Liver (tissue), 9 donors: ENCODE measurements around the gene RELL1. TPM values are rescaled to one million over a fixed set of nuclear protein-coding genes. Genes with fewer than 3 reads are reported as not detected.

Experiments
- DNase-seq: peaks from one replicate; pipeline ENCODE4 v3.0.0-alpha.2; 2017; ENCODE audit warnings: low spot score
- H3K27ac ChIP-seq, 2 donors: one replicate each; pipeline ENCODE4 v1.7.0; 2013; ENCODE audit warnings: inconsistent platforms in 2 of 2, low read length in 2 of 2, control low read depth in 1 of 2, low read depth in 1 of 2, mild to moderate bottlenecking in 1 of 2
- H3K27me3 ChIP-seq, 4 donors: one replicate each; pipeline versions ENCODE4 v1.6.1 to v1.7.0; 2013; ENCODE audit warnings: low read length in 3 of 4, inconsistent platforms in 1 of 4, mild to moderate bottlenecking in 1 of 4, moderate library complexity in 1 of 4; ENCODE audit not compliant: control insufficient read depth in 4 of 4, insufficient read depth in 4 of 4
- H3K36me3 ChIP-seq, 4 donors: one replicate each; pipeline versions ENCODE4 v1.6.1 to v1.7.0; 2013; ENCODE audit warnings: low read length in 3 of 4, mild to moderate bottlenecking in 3 of 4, low read depth in 1 of 4, moderate library complexity in 1 of 4; ENCODE audit not compliant: control insufficient read depth in 4 of 4, insufficient read depth in 3 of 4
- H3K4me1 ChIP-seq, 4 donors: one replicate each; pipeline versions ENCODE4 v1.6.1 to v1.7.0; 2013; ENCODE audit warnings: low read length in 3 of 4, mild to moderate bottlenecking in 3 of 4, moderate library complexity in 1 of 4; ENCODE audit not compliant: control insufficient read depth in 4 of 4, insufficient read depth in 4 of 4
- H3K4me3 ChIP-seq, 3 donors: one replicate each; pipeline versions ENCODE4 v1.6.1 to v1.7.0; 2013; ENCODE audit warnings: low read length in 3 of 3, control low read depth in 1 of 3, low read depth in 1 of 3, mild to moderate bottlenecking in 1 of 3
- H3K9ac ChIP-seq, 2 donors: one replicate each; pipeline ENCODE4 v1.7.0; 2013; ENCODE audit warnings: low read length in 2 of 2, mild to moderate bottlenecking in 2 of 2, moderate library complexity in 2 of 2, control low read depth in 1 of 2, low read depth in 1 of 2
- H3K9me3 ChIP-seq, 4 donors: one replicate each; pipeline versions ENCODE4 v1.6.1 to v1.7.0; 2013; ENCODE audit warnings: low read length in 3 of 4; ENCODE audit not compliant: control insufficient read depth in 4 of 4
- ATF3 ChIP-seq: IDR thresholded peaks from 2 replicates; pipeline ENCODE4 v1.6.1; 2016; ENCODE audit warnings: antibody characterized with exemption
- CTCF ChIP-seq: fragments of 150-350 bp; IDR thresholded peaks from 2 replicates; pipeline ENCODE4 v1.5.1; 2017; ENCODE audit warnings: improper control_type of control experiment, low read depth, low read length; ENCODE audit not compliant: missing input control
- EGR1 ChIP-seq, 2 donors: IDR thresholded peaks; 2 replicates each; pipeline ENCODE4 v1.6.1; 2016 to 2018; ENCODE audit warnings: antibody characterized with exemption in 2 of 2, low read depth in 2 of 2
- FOXA1 ChIP-seq: IDR thresholded peaks from 2 replicates; pipeline ENCODE4 v1.6.1; 2016; ENCODE audit warnings: antibody characterized with exemption
- FOXA2 ChIP-seq: IDR thresholded peaks from 2 replicates; pipeline ENCODE4 v1.6.1; 2016; ENCODE audit warnings: antibody characterized with exemption
- GABPA ChIP-seq, 2 donors: IDR thresholded peaks in 1 of 2; conservative IDR thresholded peaks in 1 of 2; 2 replicates each; pipeline ENCODE4 v1.6.1; 2016; ENCODE audit warnings: antibody characterized with exemption in 2 of 2, mild to moderate bottlenecking in 1 of 2, moderate library complexity in 1 of 2
- HNF4A ChIP-seq, 2 donors: conservative IDR thresholded peaks; 2 replicates each; pipeline ENCODE4 v1.6.1; 2016; ENCODE audit warnings: antibody characterized with exemption in 2 of 2, mild to moderate bottlenecking in 2 of 2
- HNF4G ChIP-seq: IDR thresholded peaks from 2 replicates; pipeline ENCODE4 v1.6.1; 2016; ENCODE audit warnings: antibody characterized with exemption
- JUND ChIP-seq, 2 donors: IDR thresholded peaks; 2 replicates each; pipeline ENCODE4 v1.6.1; 2016; ENCODE audit warnings: antibody characterized with exemption in 2 of 2
- MAX ChIP-seq: IDR thresholded peaks from 2 replicates; pipeline ENCODE4 v1.6.1; 2016; ENCODE audit warnings: antibody characterized with exemption
- NR2F2 ChIP-seq: IDR thresholded peaks from 2 replicates; pipeline ENCODE4 v1.6.1; 2016; ENCODE audit warnings: antibody characterized with exemption
- RAD21 ChIP-seq, 2 donors: IDR thresholded peaks; 2 replicates each; pipeline ENCODE4 v1.6.1; 2016; ENCODE audit warnings: antibody characterized with exemption in 2 of 2, mild to moderate bottlenecking in 2 of 2
- REST ChIP-seq: IDR thresholded peaks from 2 replicates; pipeline ENCODE4 v1.6.1; 2016; ENCODE audit warnings: antibody characterized with exemption, mild to moderate bottlenecking
- RXRA ChIP-seq, 2 donors: IDR thresholded peaks; 2 replicates each; pipeline ENCODE4 v1.6.1; 2017 to 2018; ENCODE audit warnings: antibody characterized with exemption in 2 of 2, mild to moderate bottlenecking in 1 of 2
- SP1 ChIP-seq: IDR thresholded peaks from 2 replicates; pipeline ENCODE4 v1.6.1; 2018; ENCODE audit warnings: antibody characterized with exemption, mild to moderate bottlenecking
- TAF1 ChIP-seq: conservative IDR thresholded peaks from 2 replicates; pipeline ENCODE4 v1.6.1; 2016; ENCODE audit warnings: antibody characterized with exemption, mild to moderate bottlenecking
- YY1 ChIP-seq: IDR thresholded peaks from 2 replicates; pipeline ENCODE4 v1.6.1; 2016; ENCODE audit warnings: antibody characterized with exemption, mild to moderate bottlenecking
- ZBTB33 ChIP-seq: IDR thresholded peaks from 2 replicates; pipeline ENCODE4 v1.6.1; 2016; ENCODE audit warnings: antibody characterized with exemption
- WGBS: extraction: QIAGEN DNeasy Blood & Tissue Kit; methylation state at CpG from one replicate; pipeline ENCODE4 v1.1.7; 2013; 5-methylcytosine and 5-hydroxymethylcytosine counted together
- polyA plus RNA-seq, 2 donors: library from polyadenylated mRNA; stranded (reverse) in 1 of 2; unstranded in 1 of 2; fragments of 200-250 nt in 1 of 2; fragments of >200 nt in 1 of 2; fragmentation: Nextera tagmentation in 1 of 2; extraction: Ambion mirVana in 1 of 2; gene quantifications; one replicate each; pipeline versions ENCODE4 v1.2.1 to v1.2.3, GENCODE V29; 2013 to 2015
- total RNA-seq, 2 donors: library from RNA; depleted of rRNA; stranded (reverse); fragments of >200 nt; gene quantifications; one replicate each; pipeline ENCODE4 v1.2.3, GENCODE V29; 2014
- donor health status: healthy.
- donor health status: healthy.
- donor health status: healthy.
- donor health status: healthy.
- donor health status: healthy.

RELL1 gene
- total and polyA plus RNA-seq, 4 donors = 1.5 to 16.8 (median 7.3) TPM

GRCh38 chr4:37733240-37733867, 47.2 kb upstream of the RELL1 start:
- Histone ChIP-seq H3K9me3 (no peaks in the 10 kb centered on the region), H3K36me3 (no peaks in the 10 kb centered on the region), H3K27ac (peak overlapping the region in 1 of 2 donors; percentile 12), H3K27me3 (no peaks in the 10 kb centered on the region), H3K9ac (no peak overlapping the region), H3K4me1 (peaks cover 0 to 10% (median 5%) of the 10 kb centered on the region in 4 donors), H3K4me3 (no peak overlapping the region)
- WGBS = 31% methylated on average over 6 of the region's 6 CpGs
- no peak for DNase-seq
- TF ChIP-seq RAD21 (IDR thresholded peaks at IDR 0.05) = peak in 1 of 2 donors; percentile 20
- no peak for TF ChIP-seq EGR1 (IDR thresholded peaks at IDR 0.05; ENCODE audit: low read depth in 2 of 2)
- no peak for TF ChIP-seq GABPA (IDR thresholded peaks at IDR 0.05 in 1 of 2, conservative IDR thresholded peaks at IDR 0.05 in 1 of 2)
- TF ChIP-seq ZBTB33 = no peak
- TF ChIP-seq YY1 = peak; percentile 45
- peak; percentile 79 for TF ChIP-seq SP1
- no peak for TF ChIP-seq ATF3
- no peak for TF ChIP-seq MAX
- peak; percentile 65 for TF ChIP-seq NR2F2
- peak; percentile 30 for TF ChIP-seq FOXA1
- peak; percentile 66 for TF ChIP-seq FOXA2
- TF ChIP-seq TAF1 = no peak
- peak; percentile 89 to 90 for TF ChIP-seq HNF4A (conservative IDR thresholded peaks at IDR 0.05)
- TF ChIP-seq CTCF = no peak
- TF ChIP-seq REST = no peak
- peak; percentile 62 for TF ChIP-seq HNF4G
- peak; percentile 72 to 73 for TF ChIP-seq RXRA (IDR thresholded peaks at IDR 0.05)
- TF ChIP-seq JUND (IDR thresholded peaks at IDR 0.05) = peak in 1 of 2 donors; percentile 41
